Left lobe of liver (tissue), 2 donors: Measurements from ENCODE around the gene EVI5. TPM values are rescaled to one million over a fixed set of nuclear protein-coding genes. Genes with fewer than 3 reads are reported as not detected.
A peak's percentile ranks its signal among the peaks of the same experiment; 100 is the strongest.

Experiments used
- ATAC-seq: fragments of 200-7000 bp; cut with Tn5 transposase; one replicate; pipeline ENCODE4 v1.9.1; 2020; ENCODE audit warnings: mild to moderate bottlenecking, moderate library complexity
- DNase-seq: peaks from one replicate; pipeline ENCODE4 v3.0.0-alpha.2; 2020; ENCODE audit warnings: low spot score
- total RNA-seq: library from RNA; stranded (reverse); gene quantifications from one replicate; pipeline ENCODE4 v1.2.1, GENCODE V29; 2021
- donor health status: DM: no; HTN: no; CAD: no; lungs with moderate emphysema.
- donor health status: DM: no; HTN: yes; CAD: no.

The EVI5 gene
- 29.2 TPM for total RNA-seq

- peak; percentile 96 for DNase-seq
- peak; percentile 92 for ATAC-seq
Observed at GRCh38 chr1:92784639-92785500, at the start of gene EVI5. Gene EVI5 (minus strand): TSS chr1:92785108. CDS start chr1:92736546, 48,562 bp downstream.

GRCh38 chr1:92834617-92835016 is 49.7 kb upstream of the EVI5 start:
- DNase-seq (no peak), ATAC-seq (no peak)

- ATAC-seq = no peak
Observed at GRCh38 chr1:92833840-92834239, 48.9 kb upstream of the EVI5 start.

GRCh38 chr1:92832537-92833114 is 47.7 kb upstream of the EVI5 start:
- DNase-seq (no peak), ATAC-seq (no peak)

More at GRCh38 chr1:92833840-92834239, 48.9 kb upstream of the EVI5 start:
- DNase-seq = no peak

GRCh38 chr1:92831762-92832536 is 47.0 kb upstream of the EVI5 start, which contains the start of gene RPL5:
Gene RPL5 (plus strand): TSS chr1:92832040. CDS start chr1:92832115, 75 bp downstream.
- peak; percentile 98 for DNase-seq
- peak; percentile 96 for ATAC-seq

GRCh38 chr1:92831368-92831761 is 46.5 kb upstream of the EVI5 start:
- no peak for DNase-seq
- ATAC-seq = no peak

- DNase-seq = no peak
- ATAC-seq = no peak
Observed at GRCh38 chr1:92826792-92827191, 41.9 kb upstream of the EVI5 start.

GRCh38 chr1:92822879-92823278 is 38.0 kb upstream of the EVI5 start:
- DNase-seq (no peak), ATAC-seq (peak; percentile 56)

GRCh38 chr1:92820551-92820950 is 35.6 kb upstream of the EVI5 start:
- DNase-seq (no peak), ATAC-seq (no peak)

- ATAC-seq (no peak), DNase-seq (no peak)
Observed at GRCh38 chr1:92820024-92820423, 35.1 kb upstream of the EVI5 start.

GRCh38 chr1:92817986-92818764 is 33.3 kb upstream of the EVI5 start:
- DNase-seq (no peak), ATAC-seq (peak; percentile 87)

- no peak for DNase-seq
- peak; percentile 67 for ATAC-seq
Observed at GRCh38 chr1:92817137-92817697, 32.3 kb upstream of the EVI5 start.

- no peak for ATAC-seq
Observed at GRCh38 chr1:92816732-92817131, 31.8 kb upstream of the EVI5 start.

GRCh38 chr1:92808381-92808780 is 23.5 kb upstream of the EVI5 start:
- DNase-seq (no peak), ATAC-seq (no peak)

More at GRCh38 chr1:92816732-92817131, 31.8 kb upstream of the EVI5 start:
- DNase-seq = no peak

- DNase-seq (no peak), ATAC-seq (no peak)
Observed at GRCh38 chr1:92805216-92805615, 20.3 kb upstream of the EVI5 start.

- DNase-seq (no peak), ATAC-seq (peak; percentile 81)
Observed at GRCh38 chr1:92804721-92805201, 19.9 kb upstream of the EVI5 start.

GRCh38 chr1:92803140-92803887 is 18.4 kb upstream of the EVI5 start:
- ATAC-seq = no peak
- DNase-seq = no peak

GRCh38 chr1:92797961-92798360 is 13.1 kb upstream of the EVI5 start:
- DNase-seq (no peak), ATAC-seq (no peak)

GRCh38 chr1:92797297-92797696 is 12.4 kb upstream of the EVI5 start:
- ATAC-seq = no peak
- DNase-seq = no peak
